Thyroid gland (tissue), 4 donors: ENCODE data around the gene SLC38A11. TPM values are rescaled to one million over a fixed set of nuclear protein-coding genes. Genes with fewer than 3 reads are reported as not detected.
A peak's percentile ranks its signal among the peaks of the same experiment; 100 is the strongest.
"Not testable (repeated sequence)": the region's sequence is repeated elsewhere in the genome, so short reads cannot be mapped to it uniquely, and the experiment has no call there.

Experiments
- DNase-seq, 2 donors: peaks; one replicate each; pipeline ENCODE4 v3.0.0-alpha.2; 2019
- H3K27ac ChIP-seq, 3 donors: fragments of 200-600 bp; sonication (generic); 1 replicate in 2 of 3; 2 replicates in 1 of 3; pipeline ENCODE4 v1.5.1; 2016 to 2019; ENCODE audit warnings: mild to moderate bottlenecking in 1 of 3, moderate library complexity in 1 of 3
- H3K27me3 ChIP-seq: fragments of 200-600 bp; sonication (generic); one replicate; pipeline ENCODE4 v1.5.1; 2019
- H3K36me3 ChIP-seq, 2 donors: fragments of 200-600 bp; sonication (generic); one replicate each; pipeline ENCODE4 v1.5.1; 2016 to 2019
- H3K4me1 ChIP-seq, 2 donors: fragments of 200-600 bp; sonication (generic); one replicate each; pipeline ENCODE4 v1.5.1; 2017 to 2019
- H3K4me3 ChIP-seq, 3 donors: fragments of 200-600 bp; sonication (generic); replicated peaks in 1 of 3; 1 replicate in 2 of 3; 2 replicates in 1 of 3; pipeline ENCODE4 v1.5.1; 2016; ENCODE audit warnings: mild to moderate bottlenecking in 1 of 3
- H3K9me3 ChIP-seq: fragments of 200-600 bp; sonication (generic); one replicate; pipeline ENCODE4 v1.5.1; 2017
- CTCF ChIP-seq, 6 experiments: fragments of 200-600 bp in 3 of 6; fragments of 450-650 bp in 3 of 6; sonication (generic) in 3 of 6; IDR thresholded peaks; one replicate each; pipeline ENCODE4 v1.5.1; 2016 to 2019; ENCODE audit warnings: antibody characterized with exemption in 6 of 6, mild to moderate bottlenecking in 2 of 6, inconsistent platforms in 1 of 6, moderate library complexity in 1 of 6
- POLR2A ChIP-seq, 2 donors: fragments of 450-650 bp; IDR thresholded peaks; one replicate each; pipeline ENCODE4 v1.6.1; 2017; ENCODE audit warnings: antibody characterized with exemption in 2 of 2, mild to moderate bottlenecking in 2 of 2, moderate library complexity in 1 of 2
- WGBS, 2 donors: methylation state at CpG; one replicate each; pipeline ENCODE4 v1.1.5; 2017; 5-methylcytosine and 5-hydroxymethylcytosine counted together
- intact Hi-C: fragments of 100-400 bp; cut with DNase I; formaldehyde crosslinking; loops from one replicate; pipeline ENCODE4 v1.15.1; 2023
- total RNA-seq, 4 donors: library from RNA; depleted of rRNA; stranded (reverse); fragments of >200 nt; gene quantifications; one replicate each; pipeline ENCODE4 v1.2.3, GENCODE V29; 2016

SLC38A11 gene
- total RNA-seq, 4 donors from 2014 or later = 1.2 to 3.7 TPM; not detected in 2

GRCh38 chr2:164992818-164993217, 37.5 kb upstream of the SLC38A11 start:
- Histone ChIP-seq H3K4me1 (peaks cover 0 to 7% of the 10 kb centered on the region in 2 donors), H3K4me3 (no peak overlapping the region), H3K27ac (no peak overlapping the region), H3K36me3 (no peaks in the 10 kb centered on the region), H3K9me3 (no peaks in the 10 kb centered on the region), H3K27me3 (no peaks in the 10 kb centered on the region)
- WGBS, 2 donors = 0 to 1% methylated on average over 5 of the region's 5 CpGs
- peak in 5 of 6 experiments; percentile 23 to 68 (median 43) for TF ChIP-seq CTCF (IDR thresholded peaks at IDR 0.05)
- no peak for TF ChIP-seq POLR2A (IDR thresholded peaks at IDR 0.05)
- peak; percentile 45 to 63 for DNase-seq
- intact Hi-C loops = no loop called here

GRCh38 chr2:164992093-164992454, 36.7 kb upstream of the SLC38A11 start:
- H3K4me3 ChIP-seq, H3K9me3 ChIP-seq, DNase-seq, H3K27me3 ChIP-seq, intact Hi-C loops, H3K4me1 ChIP-seq, H3K27ac ChIP-seq, H3K36me3 ChIP-seq: not testable (repeated sequence)

GRCh38 chr2:164991361-164992092, 36.2 kb upstream of the SLC38A11 start:
- H3K9me3 ChIP-seq, H3K27ac ChIP-seq, H3K4me3 ChIP-seq, H3K27me3 ChIP-seq, intact Hi-C loops, H3K36me3 ChIP-seq, H3K4me1 ChIP-seq: not testable (repeated sequence)
- DNase-seq = peak in 1 of 2 donors; percentile 14

DNA sequence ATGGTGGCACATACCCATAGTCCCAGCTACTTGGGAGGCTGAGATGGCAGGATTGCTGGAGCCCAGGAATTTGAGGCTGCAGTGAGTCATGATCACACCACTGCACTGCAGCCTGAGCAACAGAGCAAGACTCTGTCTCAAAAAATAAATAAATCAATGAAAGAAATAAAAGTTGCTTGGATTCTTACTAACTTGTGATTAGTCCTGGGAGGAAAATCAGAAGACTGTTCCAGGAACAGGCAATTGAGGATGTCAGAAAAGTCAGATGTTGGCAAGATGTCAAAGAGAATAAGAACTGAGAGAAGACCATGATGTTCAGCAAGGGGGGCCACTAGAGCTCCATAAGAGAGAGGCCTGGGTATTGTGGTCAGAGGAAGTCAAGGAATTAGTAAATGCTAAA, 35.6 kb upstream of the SLC38A11 start:
- H3K27ac ChIP-seq, H3K4me1 ChIP-seq, intact Hi-C loops, H3K36me3 ChIP-seq, H3K4me3 ChIP-seq, H3K9me3 ChIP-seq, DNase-seq, H3K27me3 ChIP-seq: not testable (repeated sequence)

DNA sequence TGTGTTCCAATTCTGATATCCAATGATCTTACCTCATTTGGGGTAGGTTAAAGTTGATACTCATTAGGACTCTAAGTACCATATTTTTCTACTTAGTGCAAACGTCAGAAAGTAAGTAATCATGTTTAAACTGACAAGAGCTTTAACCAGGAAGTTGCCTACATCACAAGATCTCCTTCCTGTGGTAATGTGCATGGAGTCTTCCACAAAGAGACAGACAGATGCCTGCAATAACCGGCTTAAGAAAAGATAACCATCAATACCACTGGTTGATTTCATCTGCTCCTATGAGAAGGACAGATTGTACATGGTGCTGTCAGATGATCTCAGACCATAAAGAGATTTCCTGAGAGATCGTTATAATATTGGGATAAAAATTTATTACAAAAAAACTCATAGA, 33.5 kb upstream of the SLC38A11 start:
- DNase-seq, H3K9me3 ChIP-seq, H3K4me3 ChIP-seq, intact Hi-C loops, H3K36me3 ChIP-seq, H3K27ac ChIP-seq, H3K27me3 ChIP-seq, H3K4me1 ChIP-seq: not testable (repeated sequence)
- 71 to 81% methylated on average over 3 of the region's 3 CpGs for WGBS, 2 donors

DNA sequence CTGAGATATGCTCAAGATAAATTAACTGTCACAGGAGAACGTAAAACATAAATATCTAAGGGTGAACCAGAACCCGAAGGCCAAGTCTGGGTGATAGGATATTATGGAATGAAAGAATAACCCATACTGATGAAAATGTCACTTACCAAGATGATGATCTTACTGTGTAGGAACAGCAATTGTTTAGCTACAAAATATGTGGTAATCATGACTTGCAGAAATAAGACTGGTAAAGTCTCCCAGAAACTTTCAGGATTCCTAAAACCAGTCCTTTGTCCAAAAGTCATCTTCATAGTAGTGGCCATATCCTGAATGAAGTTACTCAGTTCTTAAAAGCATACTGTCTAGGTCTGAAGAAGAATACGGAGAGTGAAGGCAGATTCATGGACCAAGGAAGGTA, 30.7 kb upstream of the SLC38A11 start:
- intact Hi-C loops = not testable (repeated sequence)
- WGBS, 2 donors = 63 to 65% methylated on average over 3 of the region's 3 CpGs

DNA sequence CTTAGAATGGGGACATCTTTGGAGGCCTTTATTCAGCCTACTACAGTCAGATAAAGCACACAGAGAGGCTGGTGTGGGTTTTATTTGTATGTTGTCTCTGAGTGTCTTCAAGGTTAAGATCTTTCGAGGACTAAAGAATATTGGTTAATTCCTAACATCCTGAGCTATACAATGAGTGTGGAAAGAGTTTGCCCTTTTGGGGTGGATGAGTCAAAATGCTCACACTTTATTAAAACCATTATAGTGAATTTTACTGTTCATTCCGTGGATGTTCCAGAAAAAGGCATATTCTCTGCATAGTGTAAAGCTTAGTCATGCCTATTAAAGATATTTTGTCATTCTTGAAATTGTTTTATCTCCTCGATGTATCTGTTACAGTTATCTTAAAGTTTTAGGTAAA, 29.1 kb upstream of the SLC38A11 start:
- H3K36me3 ChIP-seq = no peaks in the 10 kb centered on the region
- intact Hi-C loops = no loop called here
- H3K27me3 ChIP-seq = no peaks in the 10 kb centered on the region
- no peaks in the 10 kb centered on the region for H3K9me3 ChIP-seq
- no peak overlapping the region for H3K4me3 ChIP-seq
- DNase-seq = no peak
- TF ChIP-seq POLR2A (IDR thresholded peaks at IDR 0.05) (no peak), CTCF (IDR thresholded peaks at IDR 0.05) (no peak)
- H3K27ac ChIP-seq = no peak overlapping the region
- H3K4me1 ChIP-seq = no peaks in the 10 kb centered on the region
- 92 to 93% methylated on average over 3 of the region's 3 CpGs for WGBS, 2 donors

More for the DNA sequence above, 30.7 kb upstream of the SLC38A11 start:
- H3K27ac ChIP-seq, H3K9me3 ChIP-seq, DNase-seq, H3K36me3 ChIP-seq, H3K4me3 ChIP-seq, H3K27me3 ChIP-seq, H3K4me1 ChIP-seq: not testable (repeated sequence)
